Measurements from ENCODE around the gene PHGDH. TPM values are rescaled to one million over a fixed set of nuclear protein-coding genes. Genes with fewer than 3 reads are reported as not detected.

Gene PHGDH
- total RNA-seq, 1 donor from 2014 or later, result 217 TPM

DNA sequence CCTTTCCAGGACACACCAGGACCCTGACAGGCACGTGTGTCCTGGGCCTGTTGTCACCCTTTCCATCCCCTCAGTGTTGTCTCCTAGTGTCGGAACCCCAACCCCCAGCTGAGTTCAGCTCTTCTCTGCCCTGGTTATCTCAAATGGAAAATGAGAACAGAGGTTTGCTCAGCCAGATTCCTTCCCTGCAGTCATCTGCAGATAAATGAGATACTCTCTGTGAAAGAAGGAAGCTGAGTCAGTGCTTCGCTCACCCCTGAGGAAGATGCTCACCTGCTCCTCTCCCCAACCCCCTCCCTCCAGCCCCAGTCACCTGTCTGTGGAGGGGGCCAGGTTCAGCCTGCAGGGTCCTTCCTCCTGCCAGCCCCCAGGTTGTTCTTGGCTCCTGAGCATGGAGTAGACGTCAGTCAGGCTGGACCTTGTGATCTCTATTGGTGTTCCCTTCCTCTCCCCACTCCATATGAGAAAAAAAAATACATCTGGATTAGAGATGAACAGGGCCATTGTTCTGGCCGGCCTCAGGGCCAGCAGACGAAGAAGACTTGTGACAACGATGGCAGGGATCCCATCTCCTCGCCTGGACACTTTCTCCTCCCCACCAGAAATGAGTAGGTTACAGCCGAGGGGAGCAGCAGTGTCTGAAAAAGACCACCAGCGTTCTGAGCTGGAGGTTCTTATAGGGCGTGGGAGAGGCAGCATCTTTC, 20.9 kb downstream of the PHGDH start:
- peaks cover 10% of the 10 kb centered on the region for H3K4me1 Mint-ChIP-seq (ENCODE audit: unreplicated experiment)
- peaks cover 31% of the 10 kb centered on the region for H3K36me3 Mint-ChIP-seq
- H3K4me3 Mint-ChIP-seq, result no peak overlapping the region
- no peak for TF ChIP-seq CTCF (conservative IDR thresholded peaks at IDR 0.05)
- H3K27ac Mint-ChIP-seq, result no peak overlapping the region
- H3K27me3 Mint-ChIP-seq, result no peaks in the 10 kb centered on the region
- H3K9me3 Mint-ChIP-seq, result no peaks in the 10 kb centered on the region
- DNase-seq (ENCODE audit: extremely low spot score, unreplicated experiment), result no peak

- no peak for DNase-seq (ENCODE audit: extremely low spot score, unreplicated experiment)
- Mint-ChIP-seq H3K27me3 (no peaks in the 10 kb centered on the region), H3K9me3 (no peaks in the 10 kb centered on the region), H3K4me1 (ENCODE audit: unreplicated experiment) (peaks cover 14% of the 10 kb centered on the region), H3K36me3 (peaks cover 35% of the 10 kb centered on the region), H3K27ac (no peak overlapping the region), H3K4me3 (no peak overlapping the region)
- no peak for TF ChIP-seq CTCF (conservative IDR thresholded peaks at IDR 0.05)
These were observed 22.0 kb downstream of the PHGDH start for GRCh38 chr1:119733754-119734153.

GRCh38 chr1:119735217-119735616, 23.5 kb downstream of the PHGDH start:
- Mint-ChIP-seq H3K36me3 (peaks cover 22% of the 10 kb centered on the region), H3K27me3 (no peaks in the 10 kb centered on the region)

GRCh38 chr1:119736649-119737039, 24.9 kb downstream of the PHGDH start:
- no peak for TF ChIP-seq CTCF (conservative IDR thresholded peaks at IDR 0.05)
- Mint-ChIP-seq H3K4me1 (ENCODE audit: unreplicated experiment) (peaks cover 10% of the 10 kb centered on the region), H3K27ac (no peak overlapping the region), H3K9me3 (no peaks in the 10 kb centered on the region), H3K36me3 (peaks cover 18% of the 10 kb centered on the region), H3K4me3 (no peak overlapping the region), H3K27me3 (no peaks in the 10 kb centered on the region)
- no peak for DNase-seq (ENCODE audit: extremely low spot score, unreplicated experiment)

More at GRCh38 chr1:119735217-119735616, 23.5 kb downstream of the PHGDH start:
- no peak for TF ChIP-seq CTCF (conservative IDR thresholded peaks at IDR 0.05)
- H3K4me1 Mint-ChIP-seq (ENCODE audit: unreplicated experiment), result peaks cover 10% of the 10 kb centered on the region
- no peak for DNase-seq (ENCODE audit: extremely low spot score, unreplicated experiment)
- H3K27ac Mint-ChIP-seq, result peak overlapping the region; percentile 12
- no peaks in the 10 kb centered on the region for H3K9me3 Mint-ChIP-seq
- H3K4me3 Mint-ChIP-seq, result no peak overlapping the region

GRCh38 chr1:119737040-119737682, 25.4 kb downstream of the PHGDH start:
- DNase-seq (ENCODE audit: extremely low spot score, unreplicated experiment), result no peak
- Mint-ChIP-seq H3K9me3 (no peaks in the 10 kb centered on the region), H3K4me1 (ENCODE audit: unreplicated experiment) (peaks cover 10% of the 10 kb centered on the region), H3K36me3 (peaks cover 18% of the 10 kb centered on the region), H3K27ac (peak overlapping the region; percentile 53), H3K4me3 (no peak overlapping the region), H3K27me3 (no peaks in the 10 kb centered on the region)
- no peak for TF ChIP-seq CTCF (conservative IDR thresholded peaks at IDR 0.05)
